Liver (tissue), 9 donors: ENCODE results near the gene DDX55. TPM values are rescaled to one million over a fixed set of nuclear protein-coding genes. Genes with fewer than 3 reads are reported as not detected.
"Not testable (repeated sequence)": the region's sequence is repeated elsewhere in the genome, so short reads cannot be mapped to it uniquely, and the experiment has no call there.

Source experiments
- DNase-seq: peaks from one replicate; pipeline ENCODE4 v3.0.0-alpha.2; 2017; ENCODE audit warnings: low spot score
- H3K27ac ChIP-seq, 2 donors: one replicate each; pipeline ENCODE4 v1.7.0; 2013; ENCODE audit warnings: inconsistent platforms in 2 of 2, low read length in 2 of 2, control low read depth in 1 of 2, low read depth in 1 of 2, mild to moderate bottlenecking in 1 of 2
- H3K27me3 ChIP-seq, 4 donors: one replicate each; pipeline versions ENCODE4 v1.6.1 to v1.7.0; 2013; ENCODE audit warnings: low read length in 3 of 4, inconsistent platforms in 1 of 4, mild to moderate bottlenecking in 1 of 4, moderate library complexity in 1 of 4; ENCODE audit not compliant: control insufficient read depth in 4 of 4, insufficient read depth in 4 of 4
- H3K36me3 ChIP-seq, 4 donors: one replicate each; pipeline versions ENCODE4 v1.6.1 to v1.7.0; 2013; ENCODE audit warnings: low read length in 3 of 4, mild to moderate bottlenecking in 3 of 4, low read depth in 1 of 4, moderate library complexity in 1 of 4; ENCODE audit not compliant: control insufficient read depth in 4 of 4, insufficient read depth in 3 of 4
- H3K4me1 ChIP-seq, 4 donors: one replicate each; pipeline versions ENCODE4 v1.6.1 to v1.7.0; 2013; ENCODE audit warnings: low read length in 3 of 4, mild to moderate bottlenecking in 3 of 4, moderate library complexity in 1 of 4; ENCODE audit not compliant: control insufficient read depth in 4 of 4, insufficient read depth in 4 of 4
- H3K4me3 ChIP-seq, 3 donors: one replicate each; pipeline versions ENCODE4 v1.6.1 to v1.7.0; 2013; ENCODE audit warnings: low read length in 3 of 3, control low read depth in 1 of 3, low read depth in 1 of 3, mild to moderate bottlenecking in 1 of 3
- H3K9ac ChIP-seq, 2 donors: one replicate each; pipeline ENCODE4 v1.7.0; 2013; ENCODE audit warnings: low read length in 2 of 2, mild to moderate bottlenecking in 2 of 2, moderate library complexity in 2 of 2, control low read depth in 1 of 2, low read depth in 1 of 2
- H3K9me3 ChIP-seq, 4 donors: one replicate each; pipeline versions ENCODE4 v1.6.1 to v1.7.0; 2013; ENCODE audit warnings: low read length in 3 of 4; ENCODE audit not compliant: control insufficient read depth in 4 of 4
- CTCF ChIP-seq: fragments of 150-350 bp; IDR thresholded peaks from 2 replicates; pipeline ENCODE4 v1.5.1; 2017; ENCODE audit warnings: improper control_type of control experiment, low read depth, low read length; ENCODE audit not compliant: missing input control
- FOXA2 ChIP-seq: IDR thresholded peaks from 2 replicates; pipeline ENCODE4 v1.6.1; 2016; ENCODE audit warnings: antibody characterized with exemption
- HNF4A ChIP-seq, 2 donors: conservative IDR thresholded peaks; 2 replicates each; pipeline ENCODE4 v1.6.1; 2016; ENCODE audit warnings: antibody characterized with exemption in 2 of 2, mild to moderate bottlenecking in 2 of 2
- HNF4G ChIP-seq: IDR thresholded peaks from 2 replicates; pipeline ENCODE4 v1.6.1; 2016; ENCODE audit warnings: antibody characterized with exemption
- JUND ChIP-seq, 2 donors: IDR thresholded peaks; 2 replicates each; pipeline ENCODE4 v1.6.1; 2016; ENCODE audit warnings: antibody characterized with exemption in 2 of 2
- MAX ChIP-seq: IDR thresholded peaks from 2 replicates; pipeline ENCODE4 v1.6.1; 2016; ENCODE audit warnings: antibody characterized with exemption
- NR2F2 ChIP-seq: IDR thresholded peaks from 2 replicates; pipeline ENCODE4 v1.6.1; 2016; ENCODE audit warnings: antibody characterized with exemption
- REST ChIP-seq: IDR thresholded peaks from 2 replicates; pipeline ENCODE4 v1.6.1; 2016; ENCODE audit warnings: antibody characterized with exemption, mild to moderate bottlenecking
- RXRA ChIP-seq, 2 donors: IDR thresholded peaks; 2 replicates each; pipeline ENCODE4 v1.6.1; 2017 to 2018; ENCODE audit warnings: antibody characterized with exemption in 2 of 2, mild to moderate bottlenecking in 1 of 2
- SP1 ChIP-seq: IDR thresholded peaks from 2 replicates; pipeline ENCODE4 v1.6.1; 2018; ENCODE audit warnings: antibody characterized with exemption, mild to moderate bottlenecking
- TAF1 ChIP-seq: conservative IDR thresholded peaks from 2 replicates; pipeline ENCODE4 v1.6.1; 2016; ENCODE audit warnings: antibody characterized with exemption, mild to moderate bottlenecking
- YY1 ChIP-seq: IDR thresholded peaks from 2 replicates; pipeline ENCODE4 v1.6.1; 2016; ENCODE audit warnings: antibody characterized with exemption, mild to moderate bottlenecking
- ZBTB33 ChIP-seq: IDR thresholded peaks from 2 replicates; pipeline ENCODE4 v1.6.1; 2016; ENCODE audit warnings: antibody characterized with exemption
- WGBS: extraction: QIAGEN DNeasy Blood & Tissue Kit; methylation state at CpG from one replicate; pipeline ENCODE4 v1.1.7; 2013; 5-methylcytosine and 5-hydroxymethylcytosine counted together
- polyA plus RNA-seq, 2 donors: library from polyadenylated mRNA; stranded (reverse) in 1 of 2; unstranded in 1 of 2; fragments of 200-250 nt in 1 of 2; fragments of >200 nt in 1 of 2; fragmentation: Nextera tagmentation in 1 of 2; extraction: Ambion mirVana in 1 of 2; gene quantifications; one replicate each; pipeline versions ENCODE4 v1.2.1 to v1.2.3, GENCODE V29; 2013 to 2015
- total RNA-seq, 2 donors: library from RNA; depleted of rRNA; stranded (reverse); fragments of >200 nt; gene quantifications; one replicate each; pipeline ENCODE4 v1.2.3, GENCODE V29; 2014
- donor health status: healthy.
- donor health status: healthy.
- donor health status: healthy.
- donor health status: healthy.
- donor health status: healthy.

The DDX55 gene
- total and polyA plus RNA-seq, 4 donors, result 6.9 to 13.4 (median 9.6) TPM

GRCh38 chr12:123602651-123603195, 824 bp downstream of the DDX55 start:
- peaks cover 0 to 17% (median 11%) of the 10 kb centered on the region in 4 donors for H3K4me1 ChIP-seq
- H3K9ac ChIP-seq, result peak overlapping the region; percentile 68 to 94
- no peaks in the 10 kb centered on the region for H3K27me3 ChIP-seq
- 12% methylated on average over 7 of the region's 7 CpGs for WGBS
- TF ChIP-seq RXRA (IDR thresholded peaks at IDR 0.05), result no peak
- no peak for TF ChIP-seq FOXA2
- no peak for TF ChIP-seq REST
- no peak for TF ChIP-seq MAX
- no peak for TF ChIP-seq CTCF
- TF ChIP-seq NR2F2, result no peak
- TF ChIP-seq SP1, result no peak
- no peak for TF ChIP-seq HNF4G
- TF ChIP-seq YY1, result no peak
- TF ChIP-seq TAF1, result no peak
- no peak for TF ChIP-seq ZBTB33
- no peak for TF ChIP-seq JUND (IDR thresholded peaks at IDR 0.05)
- TF ChIP-seq HNF4A (conservative IDR thresholded peaks at IDR 0.05), result no peak
- H3K36me3 ChIP-seq, result peaks cover 0 to 34% (median 19%) of the 10 kb centered on the region in 4 donors
- H3K9me3 ChIP-seq, result no peaks in the 10 kb centered on the region
- no peak overlapping the region for H3K27ac ChIP-seq
- H3K4me3 ChIP-seq, result peak overlapping the region; percentile 97 to 98 (median 98)
- DNase-seq, result no peak

GRCh38 chr12:123603495-123603894, 1.6 kb downstream of the DDX55 start:
- H3K27ac ChIP-seq, DNase-seq, H3K27me3 ChIP-seq, H3K4me3 ChIP-seq, H3K9me3 ChIP-seq, H3K9ac ChIP-seq: not testable (repeated sequence)
- WGBS, result 93% methylated on average over 11 of the region's 11 CpGs
- Histone ChIP-seq H3K4me1 (peaks cover 0 to 17% (median 11%) of the 10 kb centered on the region in 4 donors), H3K36me3 (peaks cover 3 to 37% (median 18%) of the 10 kb centered on the region in 4 donors)
